HepG2 (cell line): ENCODE data around the gene MRPL43. TPM values are rescaled to one million over a fixed set of nuclear protein-coding genes. Genes with fewer than 3 reads are reported as not detected.

Experiments used
- ATRX ChIP-seq: sonication (generic); formaldehyde crosslinking; IDR thresholded peaks from 2 replicates; pipeline ENCODE4 v1.4.0; 2020; ENCODE audit warnings: missing genetic modification reagents, borderline replicate concordance
- DZIP1 ChIP-seq: sonication (generic); formaldehyde crosslinking; IDR thresholded peaks from 2 replicates; pipeline ENCODE4 v1.5.0; 2020; ENCODE audit warnings: mild to moderate bottlenecking, missing genetic modification reagents
- HOXA9 ChIP-seq: sonication (generic); formaldehyde crosslinking; IDR thresholded peaks from 2 replicates; pipeline ENCODE4 v1.8.1; 2022; ENCODE audit warnings: missing genetic modification reagents, mild to moderate bottlenecking, moderate library complexity, borderline replicate concordance
- IRF9 ChIP-seq: sonication (generic); formaldehyde crosslinking; IDR thresholded peaks from 2 replicates; pipeline ENCODE4 v1.8.0; 2022; ENCODE audit warnings: missing genetic modification reagents, mild to moderate bottlenecking, borderline replicate concordance
- KAT7 ChIP-seq: IDR thresholded peaks from 2 replicates; pipeline ENCODE4 v1.6.1; 2018; ENCODE audit warnings: borderline replicate concordance, missing compliant biosample characterization
- MIER2 ChIP-seq: IDR thresholded peaks from 2 replicates; pipeline ENCODE4 v1.6.1; 2016; ENCODE audit warnings: missing biosample characterization, missing genetic modification reagents
- NCOA5 ChIP-seq: sonication (generic); formaldehyde crosslinking; IDR thresholded peaks from 2 replicates; pipeline ENCODE4 v1.4.0; 2020; ENCODE audit warnings: missing genetic modification reagents
- RFX1 ChIP-seq: fragments of 450-650 bp; IDR thresholded peaks from 2 replicates; pipeline ENCODE4 v1.6.1; 2017
- SNRNP70 ChIP-seq: fragments of 200-400 bp; formaldehyde crosslinking; IDR thresholded peaks from 2 replicates; pipeline ENCODE4 v1.6.1; 2017; ENCODE audit warnings: mild to moderate bottlenecking, low read depth, low read length, moderate library complexity
- SOX5 ChIP-seq: IDR thresholded peaks from 2 replicates; pipeline ENCODE4 v1.6.1; 2016; ENCODE audit warnings: borderline replicate concordance
- TBX3 ChIP-seq: fragments of 450-650 bp; IDR thresholded peaks from 2 replicates; pipeline ENCODE4 v1.6.1; 2017; ENCODE audit warnings: antibody characterized with exemption, mild to moderate bottlenecking, inconsistent platforms, borderline replicate concordance
- XBP1 ChIP-seq: sonication (generic); formaldehyde crosslinking; IDR thresholded peaks from 2 replicates; pipeline ENCODE4 v1.5.0; 2020; ENCODE audit warnings: missing genetic modification reagents
- ZBTB7A ChIP-seq: sonication (generic); formaldehyde crosslinking; IDR thresholded peaks from 2 replicates; pipeline ENCODE4 v1.8.0; 2022; ENCODE audit warnings: mild to moderate bottlenecking, missing genetic modification reagents
- ZC3H4 ChIP-seq: sonication (generic); formaldehyde crosslinking; IDR thresholded peaks from 2 replicates; pipeline ENCODE4 v1.4.0; 2020; ENCODE audit warnings: missing genetic modification reagents, borderline replicate concordance
- ZNF160 ChIP-seq: sonication (generic); formaldehyde crosslinking; IDR thresholded peaks from 2 replicates; pipeline ENCODE4 v1.8.0; 2022; ENCODE audit warnings: mild to moderate bottlenecking, inconsistent platforms, missing genetic modification reagents
- ZNF512B ChIP-seq: sonication (generic); formaldehyde crosslinking; IDR thresholded peaks from 2 replicates; pipeline ENCODE4 v1.5.1; 2020; ENCODE audit warnings: missing genetic modification reagents, mild to moderate bottlenecking, borderline replicate concordance
- ZNF577 ChIP-seq: sonication (generic); formaldehyde crosslinking; IDR thresholded peaks from 2 replicates; pipeline ENCODE4 v1.4.0; 2020; ENCODE audit warnings: mild to moderate bottlenecking, low read depth, missing genetic modification reagents, borderline replicate concordance
- ZNF770 ChIP-seq: sonication (generic); formaldehyde crosslinking; IDR thresholded peaks from 2 replicates; pipeline ENCODE4 v1.5.0; 2020; ENCODE audit warnings: mild to moderate bottlenecking, missing genetic modification reagents
- ZNF891 ChIP-seq: sonication (generic); formaldehyde crosslinking; IDR thresholded peaks from 2 replicates; pipeline ENCODE4 v1.5.0; 2020; ENCODE audit warnings: mild to moderate bottlenecking, missing genetic modification reagents
- polyA plus RNA-seq, 8 experiments: library from polyadenylated mRNA; depleted of rRNA in 3 of 8; stranded (reverse) in 7 of 8; unstranded in 1 of 8; fragments of >200 nt; fragmentation: Illumina TruSeq in 4 of 8; extraction: Trizol in 4 of 8; gene quantifications; 2 replicates each; pipeline versions ENCODE4 v1.2.1 to v1.2.3, GENCODE V29; 2011 to 2016; ENCODE audit warnings: low read depth in 4 of 8, missing spikeins in 1 of 8, mixed read lengths in 1 of 8; ENCODE audit not compliant: insufficient read depth in 1 of 8
- total RNA-seq, 5 experiments: library from RNA; depleted of rRNA; stranded (reverse); fragments of >200 nt; fragmentation: Illumina TruSeq; extraction: Trizol; gene quantifications; 2 replicates each; pipeline ENCODE4 v1.2.3, GENCODE V29; 2016; ENCODE audit warnings: low read depth in 1 of 5

The MRPL43 gene
- total and polyA plus RNA-seq, 2 of the 13 experiments (the other 11 are each of a cell fraction or from before 2014, with no cell fraction given): 71.0 to 73.7 TPM

GRCh38 chr10:100998183-100998990, 11.1 kb upstream of the MRPL43 start (continued):
- TF ChIP-seq ZNF512B (CRISPR knock-in tag) (no peak), SNRNP70 (no peak), ZNF160 (peak; percentile 36; the same call in 1 of the 2 replicates), NCOA5 (CRISPR knock-in tag) (no peak), ZNF891 (no peak; the same call in 1 of the 2 replicates), TBX3 (no peak), XBP1 (CRISPR knock-in tag) (no peak), RFX1 (no peak), ZBTB7A (CRISPR knock-in tag) (peak; percentile 79), ZC3H4 (CRISPR knock-in tag) (0 out of 2 replicates have a peak, but pooled peaks have one; percentile 62), ZNF770 (CRISPR knock-in tag) (0 out of 2 replicates have a peak, but pooled peaks have one; percentile 11), DZIP1 (CRISPR knock-in tag) (no peak), ATRX (CRISPR knock-in tag) (no peak), MIER2 (CRISPR knock-in tag) (0 out of 2 replicates have a peak, but pooled peaks have one; percentile 9), IRF9 (CRISPR knock-in tag) (no peak), ZNF577 (no peak), HOXA9 (CRISPR knock-in tag) (0 out of 2 replicates have a peak, but pooled peaks have one; percentile 1), KAT7 (CRISPR knock-in tag) (0 out of 2 replicates have a peak, but pooled peaks have one; percentile 18), SOX5 (no peak)
